Upper lobe of left lung (tissue), 6 donors: Measurements from ENCODE around the gene BATF2. TPM values are rescaled to one million over a fixed set of nuclear protein-coding genes. Genes with fewer than 3 reads are reported as not detected.
A peak's percentile ranks its signal among the peaks of the same experiment; 100 is the strongest.
"Not testable (repeated sequence)": the region's sequence is repeated elsewhere in the genome, so short reads cannot be mapped to it uniquely, and the experiment has no call there.

Experiments
- ATAC-seq, 2 donors: fragments of 200-7000 bp; cut with Tn5 transposase; one replicate each; pipeline ENCODE4 v1.9.1; 2022; ENCODE audit warnings: mild to moderate bottlenecking in 2 of 2, moderate library complexity in 2 of 2; ENCODE audit not compliant: low FRiP score in 2 of 2
- DNase-seq, 2 donors: peaks; one replicate each; pipeline ENCODE4 v3.0.0-alpha.2; 2019 to 2020
- H3K27ac ChIP-seq, 4 donors: fragments of 200-600 bp; sonication (generic); one replicate each; pipeline ENCODE4 v1.5.1; 2016 to 2019
- H3K27me3 ChIP-seq, 4 donors: fragments of 200-600 bp; sonication (generic); one replicate each; pipeline ENCODE4 v1.5.1; 2017 to 2019
- H3K36me3 ChIP-seq, 4 donors: fragments of 200-600 bp; sonication (generic); one replicate each; pipeline ENCODE4 v1.5.1; 2016 to 2019
- H3K4me1 ChIP-seq, 4 donors: fragments of 200-600 bp; sonication (generic); one replicate each; pipeline ENCODE4 v1.5.1; 2018 to 2019
- H3K4me3 ChIP-seq, 4 donors: fragments of 200-600 bp; sonication (generic); one replicate each; pipeline ENCODE4 v1.5.1; 2017 to 2019; ENCODE audit warnings: mild to moderate bottlenecking in 2 of 4, moderate library complexity in 1 of 4
- H3K9me3 ChIP-seq, 4 donors: fragments of 200-600 bp; sonication (generic); one replicate each; pipeline ENCODE4 v1.5.1; 2018 to 2019
- CTCF ChIP-seq, 6 experiments: fragments of 450-650 bp in 4 of 6; fragments of 200-600 bp in 2 of 6; sonication (generic) in 2 of 6; IDR thresholded peaks; one replicate each; pipeline ENCODE4 v1.5.1; 2016 to 2019; ENCODE audit warnings: antibody characterized with exemption in 6 of 6
- EP300 ChIP-seq, 4 donors: sonication (generic); formaldehyde crosslinking; IDR thresholded peaks; one replicate each; pipeline ENCODE4 v1.5.1; 2017; ENCODE audit warnings: antibody characterized with exemption in 4 of 4, control low read depth in 2 of 4
- POLR2A ChIP-seq, 4 donors: fragments of 450-650 bp; IDR thresholded peaks; one replicate each; pipeline ENCODE4 v1.5.1; 2016 to 2017; ENCODE audit warnings: antibody characterized with exemption in 4 of 4, mild to moderate bottlenecking in 2 of 4
- POLR2AphosphoS5 ChIP-seq, 2 donors: sonication (generic); formaldehyde crosslinking; IDR thresholded peaks; one replicate each; pipeline ENCODE4 v1.5.1; 2017; ENCODE audit warnings: antibody characterized with exemption in 2 of 2
- WGBS, 2 donors: methylation state at CpG; one replicate each; pipeline ENCODE4 v1.1.5; 2017 to 2018; 5-methylcytosine and 5-hydroxymethylcytosine counted together
- total RNA-seq, 6 donors: library from RNA; depleted of rRNA in 4 of 6; stranded (reverse); fragments of >200 nt in 4 of 6; gene quantifications; one replicate each; pipeline versions ENCODE4 v1.1.0 to v1.2.1, GENCODE V29; 2016 to 2021
- donor health status: DM: no; HTN: no; CAD: no; lungs with moderate emphysema.
- donor health status: DM: no; HTN: yes; CAD: no; lungs with severe emphysema.

The BATF2 gene
- total RNA-seq, 6 donors from 2014 or later: 1.7 to 36.7 (median 6.0) TPM

GRCh38 chr11:64990222-64990923, 6.4 kb downstream of the BATF2 start:
- peak overlapping the region; percentile 36 to 87 (median 72) for H3K27ac ChIP-seq
- WGBS, 2 donors: 18 to 28% methylated on average over 15 of the region's 15 CpGs
- no peak for TF ChIP-seq POLR2A (IDR thresholded peaks at IDR 0.05)
- TF ChIP-seq POLR2AphosphoS5 (IDR thresholded peaks at IDR 0.05): peak; percentile 54 to 64
- H3K4me3 ChIP-seq: peak overlapping the region in 3 of 4 donors; percentile 14 to 39 (median 24)
- H3K9me3 ChIP-seq: no peaks in the 10 kb centered on the region
- ATAC-seq (peak; percentile 47 to 77), DNase-seq (peak in 1 of 2 donors; percentile 62)
- H3K36me3 ChIP-seq: peaks cover 0 to 3% (median 0%) of the 10 kb centered on the region in 4 donors
- H3K27me3 ChIP-seq: no peaks in the 10 kb centered on the region
- peaks cover 36 to 53% (median 47%) of the 10 kb centered on the region in 4 donors for H3K4me1 ChIP-seq

GRCh38 chr11:64989416-64989815, 7.4 kb downstream of the BATF2 start:
- H3K36me3 ChIP-seq: peaks cover 0 to 3% (median 0%) of the 10 kb centered on the region in 4 donors
- WGBS, 2 donors: 53 to 72% methylated on average over 7 to 13 of the region's 13 CpGs
- H3K27ac ChIP-seq: peak overlapping the region; percentile 36 to 87 (median 72)
- no peak for TF ChIP-seq POLR2A (IDR thresholded peaks at IDR 0.05)
- no peak for TF ChIP-seq CTCF (IDR thresholded peaks at IDR 0.05)
- TF ChIP-seq EP300 (IDR thresholded peaks at IDR 0.05): no peak
- no peak for TF ChIP-seq POLR2AphosphoS5 (IDR thresholded peaks at IDR 0.05)
- peak overlapping the region in 3 of 4 donors; percentile 14 to 39 (median 24) for H3K4me3 ChIP-seq
- peaks cover 33 to 44% (median 38%) of the 10 kb centered on the region in 4 donors for H3K4me1 ChIP-seq
- DNase-seq: peak in 1 of 2 donors; percentile 46
- no peaks in the 10 kb centered on the region for H3K9me3 ChIP-seq
- peak; percentile 5 for ATAC-seq
- H3K27me3 ChIP-seq: no peaks in the 10 kb centered on the region

GRCh38 chr11:64987998-64988854, 8.5 kb downstream of the BATF2 start:
- no peak for ATAC-seq

GRCh38 chr11:64983339-64983738, 13.4 kb downstream of the BATF2 start:
- H3K9me3 ChIP-seq, H3K4me1 ChIP-seq, H3K27me3 ChIP-seq, ATAC-seq, H3K4me3 ChIP-seq, DNase-seq, H3K27ac ChIP-seq, H3K36me3 ChIP-seq: not testable (repeated sequence)
- 83 to 98% methylated on average over 5 of the region's 5 CpGs for WGBS, 2 donors

More at GRCh38 chr11:64987998-64988854, 8.5 kb downstream of the BATF2 start:
- WGBS, 2 donors: 79 to 89% methylated on average over 6 of the region's 6 CpGs
- no peaks in the 10 kb centered on the region for H3K9me3 ChIP-seq
- no peak overlapping the region for H3K4me3 ChIP-seq
- TF ChIP-seq CTCF (IDR thresholded peaks at IDR 0.05): no peak
- no peak for TF ChIP-seq POLR2AphosphoS5 (IDR thresholded peaks at IDR 0.05)
- no peak for TF ChIP-seq POLR2A (IDR thresholded peaks at IDR 0.05)
- no peak for TF ChIP-seq EP300 (IDR thresholded peaks at IDR 0.05)
- H3K36me3 ChIP-seq: peaks cover 0 to 3% (median 0%) of the 10 kb centered on the region in 4 donors
- no peaks in the 10 kb centered on the region for H3K27me3 ChIP-seq
- peak overlapping the region in 1 of 4 donors; percentile 87 for H3K27ac ChIP-seq
- DNase-seq: no peak
- peaks cover 31 to 35% (median 32%) of the 10 kb centered on the region in 4 donors for H3K4me1 ChIP-seq

GRCh38 chr11:64976651-64977050, 20.1 kb downstream of the BATF2 start:
- no peaks in the 10 kb centered on the region for H3K27me3 ChIP-seq
- TF ChIP-seq POLR2AphosphoS5 (IDR thresholded peaks at IDR 0.05): no peak
- no peak for TF ChIP-seq EP300 (IDR thresholded peaks at IDR 0.05)
- no peak for TF ChIP-seq POLR2A (IDR thresholded peaks at IDR 0.05)
- TF ChIP-seq CTCF (IDR thresholded peaks at IDR 0.05): no peak
- no peaks in the 10 kb centered on the region for H3K36me3 ChIP-seq
- peaks cover 4 to 9% (median 7%) of the 10 kb centered on the region in 4 donors for H3K4me1 ChIP-seq
- H3K27ac ChIP-seq: no peak overlapping the region
- no peak for DNase-seq
- no peaks in the 10 kb centered on the region for H3K9me3 ChIP-seq
- 79% methylated on average over 2 of the region's 2 CpGs; no CpG with 5 or more reads in 1 of the 2 donors for WGBS, 2 donors
- no peak for ATAC-seq
- no peak overlapping the region for H3K4me3 ChIP-seq
